A549 (cell line): ENCODE measurements around the gene BRF1.

Experiments
- EHMT2 ChIP-seq: fragments of 200-600 bp; sonication (generic); IDR thresholded peaks from 2 replicates; pipeline ENCODE4 v1.6.1; 2016; ENCODE audit warnings: antibody characterized with exemption, low read depth, mild to moderate bottlenecking, moderate library complexity
- POLR2A ChIP-seq: IDR thresholded peaks from 2 replicates; pipeline ENCODE4 v1.6.1; 2012; ENCODE audit warnings: mild to moderate bottlenecking, low read length
- REST ChIP-seq: fragments of 200-600 bp; sonication (generic); IDR thresholded peaks from 2 replicates; pipeline ENCODE4 v1.6.1; 2016; ENCODE audit warnings: antibody characterized with exemption, mild to moderate bottlenecking, moderate library complexity
- TF ChIP-seq, protein P1 (sequence below): fragments of >200 bp; sonication (Bioruptor Twin); formaldehyde crosslinking; IDR thresholded peaks from 3 replicates; pipeline ENCODE4 v1.5.1; 2016
- TF ChIP-seq, protein P2 (sequence below): IDR thresholded peaks from 2 replicates; pipeline ENCODE4 v1.6.1; 2012; ENCODE audit warnings: low read depth, borderline replicate concordance

GRCh38 chr14:105324080-105324778 is 23.4 kb upstream of the BRF1 start:
- TF ChIP-seq, protein P1, sequence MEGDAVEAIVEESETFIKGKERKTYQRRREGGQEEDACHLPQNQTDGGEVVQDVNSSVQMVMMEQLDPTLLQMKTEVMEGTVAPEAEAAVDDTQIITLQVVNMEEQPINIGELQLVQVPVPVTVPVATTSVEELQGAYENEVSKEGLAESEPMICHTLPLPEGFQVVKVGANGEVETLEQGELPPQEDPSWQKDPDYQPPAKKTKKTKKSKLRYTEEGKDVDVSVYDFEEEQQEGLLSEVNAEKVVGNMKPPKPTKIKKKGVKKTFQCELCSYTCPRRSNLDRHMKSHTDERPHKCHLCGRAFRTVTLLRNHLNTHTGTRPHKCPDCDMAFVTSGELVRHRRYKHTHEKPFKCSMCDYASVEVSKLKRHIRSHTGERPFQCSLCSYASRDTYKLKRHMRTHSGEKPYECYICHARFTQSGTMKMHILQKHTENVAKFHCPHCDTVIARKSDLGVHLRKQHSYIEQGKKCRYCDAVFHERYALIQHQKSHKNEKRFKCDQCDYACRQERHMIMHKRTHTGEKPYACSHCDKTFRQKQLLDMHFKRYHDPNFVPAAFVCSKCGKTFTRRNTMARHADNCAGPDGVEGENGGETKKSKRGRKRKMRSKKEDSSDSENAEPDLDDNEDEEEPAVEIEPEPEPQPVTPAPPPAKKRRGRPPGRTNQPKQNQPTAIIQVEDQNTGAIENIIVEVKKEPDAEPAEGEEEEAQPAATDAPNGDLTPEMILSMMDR: no peak
- no peak for TF ChIP-seq REST
- no peak for TF ChIP-seq EHMT2
- TF ChIP-seq, protein P2, sequence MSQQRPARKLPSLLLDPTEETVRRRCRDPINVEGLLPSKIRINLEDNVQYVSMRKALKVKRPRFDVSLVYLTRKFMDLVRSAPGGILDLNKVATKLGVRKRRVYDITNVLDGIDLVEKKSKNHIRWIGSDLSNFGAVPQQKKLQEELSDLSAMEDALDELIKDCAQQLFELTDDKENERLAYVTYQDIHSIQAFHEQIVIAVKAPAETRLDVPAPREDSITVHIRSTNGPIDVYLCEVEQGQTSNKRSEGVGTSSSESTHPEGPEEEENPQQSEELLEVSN: no peak
- TF ChIP-seq POLR2A: no peak
